ENCODE measurements around the gene NDUFS7.

Gene NDUFS7

GRCh38 chr19:1401889-1402217 is 18.1 kb downstream of the NDUFS7 start:
- no peak for DNase-seq

- DNase-seq = no peak
Measured at GRCh38 chr19:1402411-1403070, 18.8 kb downstream of the NDUFS7 start.

GRCh38 chr19:1406774-1407527 is 23.2 kb downstream of the NDUFS7 start:
- peak; percentile 99 for DNase-seq

- no peak for DNase-seq
Measured at GRCh38 chr19:1407528-1408299, 24.0 kb downstream of the NDUFS7 start, which contains the start of gene DAZAP1. Gene DAZAP1 (plus strand): TSS chr19:1407586. CDS start chr19:1407774, 188 bp downstream.

- no peak for DNase-seq
Measured at GRCh38 chr19:1408300-1409203, 24.8 kb downstream of the NDUFS7 start.

- no peak for DNase-seq
Measured at GRCh38 chr19:1409204-1410005, 25.7 kb downstream of the NDUFS7 start.

- DNase-seq = peak; percentile 43
Measured at GRCh38 chr19:1410136-1410786, 26.6 kb downstream of the NDUFS7 start.

- no peak for DNase-seq
Measured at GRCh38 chr19:1410789-1411188, 27.1 kb downstream of the NDUFS7 start.

GRCh38 chr19:1411255-1412191 is 27.8 kb downstream of the NDUFS7 start:
- peak; percentile 36 for DNase-seq

GRCh38 chr19:1412323-1412923 is 28.7 kb downstream of the NDUFS7 start:
- no peak for DNase-seq

- DNase-seq = no peak
Measured at GRCh38 chr19:1412995-1413800, 29.5 kb downstream of the NDUFS7 start.

- DNase-seq = no peak
Measured at GRCh38 chr19:1416014-1416841, 32.5 kb downstream of the NDUFS7 start.

- DNase-seq = peak; percentile 20
Measured at GRCh38 chr19:1417145-1417544, 33.4 kb downstream of the NDUFS7 start.

- DNase-seq = no peak
Measured at GRCh38 chr19:1417681-1418495, 34.2 kb downstream of the NDUFS7 start.

- DNase-seq = no peak
Measured at GRCh38 chr19:1418496-1418775, 34.7 kb downstream of the NDUFS7 start.

GRCh38 chr19:1418951-1419738 is 35.4 kb downstream of the NDUFS7 start:
- no peak for DNase-seq
